ENCODE measurements around the gene ZNRF1. TPM values are rescaled to one million over a fixed set of nuclear protein-coding genes. Genes with fewer than 3 reads are reported as not detected.
A peak's percentile ranks its signal among the peaks of the same experiment; 100 is the strongest.

Gene ZNRF1
- total and polyA plus RNA-seq, 4 donors: 4.6 to 26.3 (median 14.1) TPM

- WGBS, 2 donors: 64% methylated on average over 6 of the region's 6 CpGs
- Histone ChIP-seq H3K27me3 (ENCODE audit: control insufficient read depth in 1 of 2, insufficient read depth in 2 of 2, low read length in 1 of 2) (no peaks in the 10 kb centered on the region), H3K9me3 (ENCODE audit: control insufficient read depth, low read length) (peaks cover 4% of the 10 kb centered on the region), H3K27ac (ENCODE audit: low read depth in 1 of 2, low read length in 2 of 2) (no peak overlapping the region), H3K36me3 (ENCODE audit: control insufficient read depth in 1 of 2, insufficient read depth in 2 of 2, low read length in 1 of 2) (no peaks in the 10 kb centered on the region), H3K4me3 (ENCODE audit: low read length in 2 of 2) (no peak overlapping the region), H3K4me1 (ENCODE audit: control insufficient read depth in 1 of 2, insufficient read depth in 2 of 2, low read length in 2 of 2) (no peaks in the 10 kb centered on the region)
- ATAC-seq (ENCODE audit: low FRiP score) (no peak), DNase-seq (no peak)
- intact Hi-C loops (cut with DNase I): loop anchor here in 1 of 2 donors (10.0 kb wide), 1 partner anchor 65 kb away; no protein-coding TSS in a partner anchor
Measured at GRCh38 chr16:75039941-75040340, 41.1 kb downstream of the ZNRF1 start.

DNA sequence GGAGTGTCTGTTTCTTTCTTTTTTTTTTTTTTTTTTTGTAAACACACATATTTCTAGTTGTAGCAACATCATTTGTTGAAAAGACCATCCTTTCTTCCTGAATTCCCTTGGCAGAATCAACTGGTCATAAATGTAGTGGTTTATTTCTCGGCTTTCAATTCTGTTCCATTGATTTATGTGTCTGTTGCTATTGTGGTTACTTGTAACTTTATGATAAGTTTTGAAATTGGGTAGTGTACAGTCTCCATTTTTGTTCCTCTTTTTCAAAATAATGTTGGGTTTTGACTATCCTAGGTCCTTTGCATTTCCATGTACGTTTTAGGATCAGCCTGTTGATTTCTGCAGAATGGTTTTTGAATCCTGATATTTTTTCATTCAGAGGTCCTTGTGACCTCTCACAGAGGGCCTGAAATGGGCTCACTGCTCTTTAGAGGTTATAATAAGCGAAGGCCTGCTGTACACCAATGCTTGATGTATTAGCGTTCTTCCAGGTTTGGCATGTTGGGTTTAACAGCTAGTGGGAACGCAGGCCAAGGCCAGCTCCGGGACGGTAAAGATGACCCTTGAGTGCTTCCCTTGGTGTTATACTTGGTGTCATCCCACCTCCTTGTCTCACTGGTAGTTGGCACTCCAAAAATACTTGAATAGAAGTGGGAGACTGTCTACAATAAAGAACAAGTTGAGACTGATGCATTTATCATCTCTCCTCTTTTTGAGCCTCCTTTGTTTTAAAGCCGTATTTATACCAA, 43.8 kb downstream of the ZNRF1 start:
- H3K36me3 ChIP-seq (ENCODE audit: control insufficient read depth in 1 of 2, insufficient read depth in 2 of 2, low read length in 1 of 2): no peaks in the 10 kb centered on the region
- H3K4me3 ChIP-seq (ENCODE audit: low read length in 2 of 2): no peak overlapping the region
- peak overlapping the region; percentile 6 to 60 for H3K27ac ChIP-seq (ENCODE audit: low read depth in 1 of 2, low read length in 2 of 2)
- H3K27me3 ChIP-seq (ENCODE audit: control insufficient read depth in 1 of 2, insufficient read depth in 2 of 2, low read length in 1 of 2): no peaks in the 10 kb centered on the region
- no peak for ATAC-seq (ENCODE audit: low FRiP score)
- peaks cover 4 to 8% of the 10 kb centered on the region in 2 donors for H3K4me1 ChIP-seq (ENCODE audit: control insufficient read depth in 1 of 2, insufficient read depth in 2 of 2, low read length in 2 of 2)
- H3K9me3 ChIP-seq (ENCODE audit: control insufficient read depth, low read length): peaks cover 4% of the 10 kb centered on the region
- no peak for DNase-seq
- 26 to 30% methylated on average over 8 of the region's 8 CpGs for WGBS, 2 donors
- intact Hi-C loops (cut with DNase I): loop anchor here in 1 of 2 donors (10.0 kb wide), 1 partner anchor 62 kb away; no protein-coding TSS in a partner anchor

DNA sequence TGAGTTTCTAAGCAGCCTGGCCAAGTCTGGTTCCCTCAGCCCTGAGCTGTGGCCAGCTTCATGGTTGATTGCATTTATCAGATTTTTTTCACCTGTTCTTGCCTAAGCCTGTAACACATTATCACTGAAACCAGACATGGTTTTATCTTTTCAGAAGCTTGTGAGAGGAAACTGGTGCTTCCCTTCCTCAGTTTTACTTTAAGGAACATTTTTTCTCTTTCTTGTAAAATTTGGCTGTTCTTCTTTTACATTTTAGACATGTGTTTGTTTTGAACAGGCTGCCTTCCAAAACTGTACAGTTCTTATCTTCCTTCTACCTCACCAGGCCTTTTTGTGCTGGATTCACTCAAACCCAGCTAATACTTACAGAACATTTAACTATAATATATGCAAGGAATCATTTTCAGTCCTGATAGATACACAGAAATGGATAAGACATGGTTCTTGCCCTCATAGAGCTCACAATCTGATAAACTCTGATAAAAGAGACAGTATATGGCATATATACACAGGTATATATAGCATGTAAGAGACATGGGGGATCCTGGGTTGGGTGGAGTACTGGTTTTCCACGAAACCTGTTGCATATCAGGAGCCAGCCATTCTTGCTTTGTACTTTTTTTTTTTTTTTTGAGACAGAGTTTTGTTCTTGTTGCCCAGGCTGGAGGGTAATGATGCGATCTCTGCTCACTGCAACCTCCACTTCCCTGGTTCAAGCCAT, 44.5 kb downstream of the ZNRF1 start:
- peaks cover under 1% of the 10 kb centered on the region for H3K9me3 ChIP-seq (ENCODE audit: control insufficient read depth, low read length)
- peak overlapping the region; percentile 57 to 60 for H3K27ac ChIP-seq (ENCODE audit: low read depth in 1 of 2, low read length in 2 of 2)
- no peak for DNase-seq
- H3K27me3 ChIP-seq (ENCODE audit: control insufficient read depth in 1 of 2, insufficient read depth in 2 of 2, low read length in 1 of 2): no peaks in the 10 kb centered on the region
- H3K36me3 ChIP-seq (ENCODE audit: control insufficient read depth in 1 of 2, insufficient read depth in 2 of 2, low read length in 1 of 2): no peaks in the 10 kb centered on the region
- H3K4me1 ChIP-seq (ENCODE audit: control insufficient read depth in 1 of 2, insufficient read depth in 2 of 2, low read length in 2 of 2): peaks cover 4 to 8% of the 10 kb centered on the region in 2 donors
- intact Hi-C loops (cut with DNase I): loop anchor here in 1 of 2 donors (10.0 kb wide), 1 partner anchor 61 kb away; no protein-coding TSS in a partner anchor
- H3K4me3 ChIP-seq (ENCODE audit: low read length in 2 of 2): no peak overlapping the region
- peak; percentile 62 for ATAC-seq (ENCODE audit: low FRiP score)
- 85 to 86% methylated on average over 2 of the region's 2 CpGs for WGBS, 2 donors

GRCh38 chr16:75044800-75045361, 46.1 kb downstream of the ZNRF1 start:
- H3K4me1 ChIP-seq (ENCODE audit: control insufficient read depth in 1 of 2, insufficient read depth in 2 of 2, low read length in 2 of 2): peaks cover 4 to 8% of the 10 kb centered on the region in 2 donors
- ATAC-seq (ENCODE audit: low FRiP score) (peak; percentile 73), DNase-seq (peak in 1 of 2 donors; percentile 63)
- no peak overlapping the region for H3K27ac ChIP-seq (ENCODE audit: low read depth in 1 of 2, low read length in 2 of 2)
- 2 to 4% methylated on average over 3 of the region's 3 CpGs for WGBS, 2 donors
- H3K9me3 ChIP-seq (ENCODE audit: control insufficient read depth, low read length): no peaks in the 10 kb centered on the region
- no peak overlapping the region for H3K4me3 ChIP-seq (ENCODE audit: low read length in 2 of 2)
- no peaks in the 10 kb centered on the region for H3K36me3 ChIP-seq (ENCODE audit: control insufficient read depth in 1 of 2, insufficient read depth in 2 of 2, low read length in 1 of 2)
- no peaks in the 10 kb centered on the region for H3K27me3 ChIP-seq (ENCODE audit: control insufficient read depth in 1 of 2, insufficient read depth in 2 of 2, low read length in 1 of 2)
- intact Hi-C loops (cut with DNase I): loop anchor here (1.0 to 10.0 kb wide), 4 partner anchors 33 to 62 kb away; partner anchors contain the start of gene ZNRF1 (in 1 of the 2)

- Histone ChIP-seq H3K27me3 (ENCODE audit: control insufficient read depth in 1 of 2, insufficient read depth in 2 of 2, low read length in 1 of 2) (no peaks in the 10 kb centered on the region), H3K4me1 (ENCODE audit: control insufficient read depth in 1 of 2, insufficient read depth in 2 of 2, low read length in 2 of 2) (peaks cover 4 to 8% of the 10 kb centered on the region in 2 donors), H3K36me3 (ENCODE audit: control insufficient read depth in 1 of 2, insufficient read depth in 2 of 2, low read length in 1 of 2) (no peaks in the 10 kb centered on the region), H3K27ac (ENCODE audit: low read depth in 1 of 2, low read length in 2 of 2) (peak overlapping the region in 1 of 2 donors; percentile 67), H3K4me3 (ENCODE audit: low read length in 2 of 2) (no peak overlapping the region), H3K9me3 (ENCODE audit: control insufficient read depth, low read length) (no peaks in the 10 kb centered on the region)
- no peak for ATAC-seq (ENCODE audit: low FRiP score)
- DNase-seq: no peak
- 52 to 59% methylated on average over 3 of the region's 3 CpGs for WGBS, 2 donors
- intact Hi-C loops (cut with DNase I): loop anchor here (5.0 to 10.0 kb wide), 3 partner anchors 48 to 62 kb away; partner anchors contain the start of gene ZNRF1 (in 1 of the 2)
Measured at GRCh38 chr16:75045424-75045823, 46.6 kb downstream of the ZNRF1 start.

- Histone ChIP-seq H3K4me3 (ENCODE audit: low read length in 2 of 2) (no peak overlapping the region), H3K27me3 (ENCODE audit: control insufficient read depth in 1 of 2, insufficient read depth in 2 of 2, low read length in 1 of 2) (no peaks in the 10 kb centered on the region), H3K27ac (ENCODE audit: low read depth in 1 of 2, low read length in 2 of 2) (no peak overlapping the region), H3K9me3 (ENCODE audit: control insufficient read depth, low read length) (no peaks in the 10 kb centered on the region), H3K36me3 (ENCODE audit: control insufficient read depth in 1 of 2, insufficient read depth in 2 of 2, low read length in 1 of 2) (no peaks in the 10 kb centered on the region), H3K4me1 (ENCODE audit: control insufficient read depth in 1 of 2, insufficient read depth in 2 of 2, low read length in 2 of 2) (peaks cover 4 to 8% of the 10 kb centered on the region in 2 donors)
- intact Hi-C loops (cut with DNase I): loop anchor here (5.0 to 10.0 kb wide), 3 partner anchors 51 to 59 kb away; partner anchors contain the start of gene ZNRF1 (in 1 of the 2)
- WGBS, 2 donors: 93 to 96% methylated on average over 4 of the region's 4 CpGs
- ATAC-seq (ENCODE audit: low FRiP score): no peak
- no peak for DNase-seq
Measured at GRCh38 chr16:75048054-75048453, 49.2 kb downstream of the ZNRF1 start.

GRCh38 chr16:75048530-75048929, 49.7 kb downstream of the ZNRF1 start:
- 94 to 95% methylated on average over 8 of the region's 8 CpGs for WGBS, 2 donors
- peaks cover 4 to 8% of the 10 kb centered on the region in 2 donors for H3K4me1 ChIP-seq (ENCODE audit: control insufficient read depth in 1 of 2, insufficient read depth in 2 of 2, low read length in 2 of 2)
- DNase-seq (no peak), ATAC-seq (ENCODE audit: low FRiP score) (no peak)
- H3K27me3 ChIP-seq (ENCODE audit: control insufficient read depth in 1 of 2, insufficient read depth in 2 of 2, low read length in 1 of 2): no peaks in the 10 kb centered on the region
- H3K36me3 ChIP-seq (ENCODE audit: control insufficient read depth in 1 of 2, insufficient read depth in 2 of 2, low read length in 1 of 2): no peaks in the 10 kb centered on the region
- H3K4me3 ChIP-seq (ENCODE audit: low read length in 2 of 2): no peak overlapping the region
- H3K27ac ChIP-seq (ENCODE audit: low read depth in 1 of 2, low read length in 2 of 2): no peak overlapping the region
- no peaks in the 10 kb centered on the region for H3K9me3 ChIP-seq (ENCODE audit: control insufficient read depth, low read length)
- intact Hi-C loops (cut with DNase I): loop anchor here (5.0 to 10.0 kb wide), 3 partner anchors 51 to 59 kb away; partner anchors contain the start of gene ZNRF1 (in 1 of the 2)

DNA sequence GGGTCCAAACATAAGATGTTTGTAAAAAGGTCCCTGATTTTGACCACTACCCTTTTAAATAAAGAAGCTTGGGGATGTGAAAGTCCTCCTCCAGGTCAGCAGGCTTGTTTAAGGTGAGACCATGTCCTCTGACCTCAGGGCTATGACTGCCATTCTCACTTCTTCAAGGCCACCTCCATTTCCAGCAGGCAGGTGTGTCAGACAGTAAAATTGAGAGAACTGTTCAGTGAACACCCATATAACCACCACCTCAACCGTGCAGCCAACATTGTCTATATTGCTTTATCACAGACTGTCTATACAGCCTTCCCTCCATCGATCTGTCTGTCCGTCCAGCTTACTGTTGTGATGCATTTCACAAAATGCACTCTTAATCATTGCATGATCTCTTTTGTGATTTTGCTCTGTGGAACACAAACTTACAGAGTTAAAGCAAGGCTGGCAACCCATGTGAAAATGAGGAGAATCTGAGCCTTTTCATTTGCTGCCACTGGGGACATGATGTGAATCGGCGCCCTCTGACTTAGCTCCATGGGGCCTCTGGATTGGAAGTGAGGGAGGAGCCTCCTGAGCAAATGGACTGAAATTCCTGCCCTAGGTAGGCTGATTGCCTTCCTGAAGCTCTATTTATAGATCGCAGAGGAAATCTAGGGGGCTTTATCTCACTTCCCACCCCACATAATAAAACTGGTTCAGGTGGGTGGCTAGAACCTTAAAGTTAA, 53.8 kb downstream of the ZNRF1 start:
- H3K4me1 ChIP-seq (ENCODE audit: control insufficient read depth in 1 of 2, insufficient read depth in 2 of 2, low read length in 2 of 2): peaks cover 3% of the 10 kb centered on the region in 2 donors

More for the DNA sequence above, 53.8 kb downstream of the ZNRF1 start:
- intact Hi-C loops (cut with DNase I): no loop called here
- 87 to 91% methylated on average over 6 of the region's 6 CpGs for WGBS, 2 donors
- no peak overlapping the region for H3K4me3 ChIP-seq (ENCODE audit: low read length in 2 of 2)
- peaks cover 0 to 3% of the 10 kb centered on the region in 2 donors for H3K36me3 ChIP-seq (ENCODE audit: control insufficient read depth in 1 of 2, insufficient read depth in 2 of 2, low read length in 1 of 2)
- H3K27me3 ChIP-seq (ENCODE audit: control insufficient read depth in 1 of 2, insufficient read depth in 2 of 2, low read length in 1 of 2): no peaks in the 10 kb centered on the region
- ATAC-seq (ENCODE audit: low FRiP score) (no peak), DNase-seq (no peak)
- H3K27ac ChIP-seq (ENCODE audit: low read depth in 1 of 2, low read length in 2 of 2): no peak overlapping the region
- H3K9me3 ChIP-seq (ENCODE audit: control insufficient read depth, low read length): no peaks in the 10 kb centered on the region

Measured in aorta (tissue), 5 donors.